Heart right ventricle (tissue), 16 donors: Measurements from ENCODE around the gene MYG1. TPM values are rescaled to one million over a fixed set of nuclear protein-coding genes. Genes with fewer than 3 reads are reported as not detected.

Source experiments
- ATAC-seq, 8 donors: fragments of 200-7000 bp; cut with Tn5 transposase; one replicate each; pipeline ENCODE4 v1.9.1; 2020; ENCODE audit warnings: mild to moderate bottlenecking in 8 of 8, moderate library complexity in 8 of 8, moderate number of reproducible peaks in 1 of 8
- DNase-seq, 2 donors: peaks; one replicate each; pipeline ENCODE4 v3.0.0-alpha.2; 2020
- H3K27ac ChIP-seq, 10 donors: fragments of 200-600 bp; sonication (generic) in 2 of 10; one replicate each; pipeline versions ENCODE4 v1.5.0 to v1.8.0; 2020 to 2022; ENCODE audit warnings: mild to moderate bottlenecking in 3 of 10
- H3K27me3 ChIP-seq, 7 donors: fragments of 200-600 bp; one replicate each; pipeline ENCODE4 v1.8.0; 2021 to 2022; ENCODE audit warnings: mild to moderate bottlenecking in 2 of 7
- H3K36me3 ChIP-seq, 9 donors: fragments of 200-600 bp; sonication (generic) in 1 of 9; one replicate each; pipeline versions ENCODE4 v1.5.0 to v1.8.0; 2020 to 2022; ENCODE audit warnings: mild to moderate bottlenecking in 2 of 9
- H3K4me1 ChIP-seq, 9 donors: fragments of 200-600 bp; sonication (generic) in 1 of 9; one replicate each; pipeline versions ENCODE4 v1.5.0 to v1.8.0; 2020 to 2022; ENCODE audit warnings: mild to moderate bottlenecking in 4 of 9
- H3K4me3 ChIP-seq, 10 donors: fragments of 200-600 bp; sonication (generic) in 2 of 10; one replicate each; pipeline versions ENCODE4 v1.5.0 to v1.8.0; 2020 to 2022; ENCODE audit warnings: mild to moderate bottlenecking in 7 of 10, moderate library complexity in 2 of 10
- H3K9me3 ChIP-seq, 11 donors: fragments of 200-600 bp in 10 of 11; sonication (generic) in 2 of 11; one replicate each; pipeline versions ENCODE4 v1.5.0 to v1.8.0; 2013 to 2022; ENCODE audit warnings: mild to moderate bottlenecking in 2 of 11, control low read depth in 1 of 11, moderate library complexity in 1 of 11
- WGBS, 2 donors: extraction: QIAGEN DNeasy Blood & Tissue Kit; methylation state at CpG; one replicate each; pipeline ENCODE4 v1.1.7; 2013; ENCODE audit warnings: inconsistent platforms in 1 of 2; 5-methylcytosine and 5-hydroxymethylcytosine counted together
- intact Hi-C, 10 donors: fragments of 100-400 bp; cut with DNase I; formaldehyde crosslinking; loops; one replicate each; pipeline versions ENCODE4 v1.11.1 to v1.14.2; 2022
- polyA plus RNA-seq, 2 donors: library from polyadenylated mRNA; stranded (reverse); fragments of 200-250 nt; gene quantifications; one replicate each; pipeline ENCODE4 v1.2.3, GENCODE V29; 2013
- total RNA-seq, 10 donors: library from RNA; stranded (reverse); fragmentation: NEBNext Ultra II Directional in 3 of 10; extraction: Animal tissue kit (Norgen Biotek cat#: 25700) in 3 of 10; gene quantifications; one replicate each; pipeline versions ENCODE4 v1.2.1 to v1.2.4, GENCODE V29; 2021 to 2023
- TF ChIP-seq, protein P1 (sequence below), 9 donors: fragments of 200-600 bp; sonication (generic) in 2 of 9; IDR thresholded peaks; one replicate each; pipeline versions ENCODE4 v1.5.0 to v1.8.0; 2021 to 2022; ENCODE audit warnings: antibody characterized with exemption in 9 of 9, mild to moderate bottlenecking in 5 of 9, moderate library complexity in 1 of 9
- donor health status: Arrhythmogenic right ventricular cardiomyopathy.
- donor health status: ischemic (EF 13 %, LVEDD 7.1; RV severe dilation, severe dysfunction).
- donor health status: healthy with polysubstance abuse.
- donor health status: DM: no; HTN: yes; CAD: no.
- donor health status: DM: no; HTN: no; CAD: no.
- donor health status: ischemic (EF 25% LVEDD 6.9; RV normal size, moderate dysfunction).
- donor health status: ischemic (EF 25% LVEDD 5.7; RV mildly dilated, moderate dysfunction).
- donor health status: healthy.
- donor health status: DM: yes; HTN: yes; CAD: no.
- donor health status: Ischemic cardiomyopathy.
- donor health status: ischemic (EF 35%, LVEDD 5.7; RV mildly dilated, moderate dysfunction).
- donor health status: nonischemic (EF 11% LVEDD 7.7; RV severe dilation, severe dysfunction).
- donor health status: DM: yes; HTN: yes; CAD: no.
- donor health status: PGD.
- donor health status: ischemic (EF 29% LVEDD 5.4; RV normal size, mild dysfunction).
- donor health status: nonischemic (EF 23%, LVEDD 6.1; RV moderate dilation, normal function).

MYG1 gene
- total and polyA plus RNA-seq, 12 donors: 26.8 to 115 (median 36.6) TPM

DNA sequence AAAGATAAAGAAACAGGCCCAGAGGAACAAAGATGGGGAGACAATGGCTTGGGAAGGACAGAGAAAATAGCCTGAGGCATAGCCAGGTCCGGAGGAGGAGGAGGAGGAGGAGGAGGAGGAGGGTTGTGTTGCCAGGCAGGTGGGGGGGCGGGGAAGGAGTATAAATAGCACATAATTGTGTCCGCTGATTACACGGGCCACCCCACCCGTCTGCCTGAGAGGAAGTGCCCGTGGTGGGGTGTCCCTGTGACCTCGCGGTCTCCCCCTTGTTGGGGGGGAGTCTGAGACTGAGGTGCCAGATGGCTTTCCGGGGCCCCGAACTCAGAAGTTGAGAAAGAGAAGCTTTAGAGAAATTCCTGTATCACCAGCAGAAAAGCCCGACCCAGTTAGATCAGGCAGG, 38.5 kb downstream of the MYG1 start:
- H3K27me3 ChIP-seq: peaks cover 0 to 52% (median 21%) of the 10 kb centered on the region in 7 donors
- H3K4me1 ChIP-seq: peaks cover 0 to 7% (median 4%) of the 10 kb centered on the region in 9 donors
- intact Hi-C loops: no loop called here
- no peak overlapping the region for H3K4me3 ChIP-seq
- H3K36me3 ChIP-seq: no peaks in the 10 kb centered on the region
- TF ChIP-seq, protein P1, sequence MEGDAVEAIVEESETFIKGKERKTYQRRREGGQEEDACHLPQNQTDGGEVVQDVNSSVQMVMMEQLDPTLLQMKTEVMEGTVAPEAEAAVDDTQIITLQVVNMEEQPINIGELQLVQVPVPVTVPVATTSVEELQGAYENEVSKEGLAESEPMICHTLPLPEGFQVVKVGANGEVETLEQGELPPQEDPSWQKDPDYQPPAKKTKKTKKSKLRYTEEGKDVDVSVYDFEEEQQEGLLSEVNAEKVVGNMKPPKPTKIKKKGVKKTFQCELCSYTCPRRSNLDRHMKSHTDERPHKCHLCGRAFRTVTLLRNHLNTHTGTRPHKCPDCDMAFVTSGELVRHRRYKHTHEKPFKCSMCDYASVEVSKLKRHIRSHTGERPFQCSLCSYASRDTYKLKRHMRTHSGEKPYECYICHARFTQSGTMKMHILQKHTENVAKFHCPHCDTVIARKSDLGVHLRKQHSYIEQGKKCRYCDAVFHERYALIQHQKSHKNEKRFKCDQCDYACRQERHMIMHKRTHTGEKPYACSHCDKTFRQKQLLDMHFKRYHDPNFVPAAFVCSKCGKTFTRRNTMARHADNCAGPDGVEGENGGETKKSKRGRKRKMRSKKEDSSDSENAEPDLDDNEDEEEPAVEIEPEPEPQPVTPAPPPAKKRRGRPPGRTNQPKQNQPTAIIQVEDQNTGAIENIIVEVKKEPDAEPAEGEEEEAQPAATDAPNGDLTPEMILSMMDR (IDR thresholded peaks at IDR 0.05): no peak
- DNase-seq: no peak
- H3K9me3 ChIP-seq: no peaks in the 10 kb centered on the region
- no peak overlapping the region for H3K27ac ChIP-seq
- ATAC-seq: peak in 1 of 8 donors; percentile 57
- WGBS, 2 donors: 17 to 22% methylated on average over 11 of the region's 11 CpGs

DNA sequence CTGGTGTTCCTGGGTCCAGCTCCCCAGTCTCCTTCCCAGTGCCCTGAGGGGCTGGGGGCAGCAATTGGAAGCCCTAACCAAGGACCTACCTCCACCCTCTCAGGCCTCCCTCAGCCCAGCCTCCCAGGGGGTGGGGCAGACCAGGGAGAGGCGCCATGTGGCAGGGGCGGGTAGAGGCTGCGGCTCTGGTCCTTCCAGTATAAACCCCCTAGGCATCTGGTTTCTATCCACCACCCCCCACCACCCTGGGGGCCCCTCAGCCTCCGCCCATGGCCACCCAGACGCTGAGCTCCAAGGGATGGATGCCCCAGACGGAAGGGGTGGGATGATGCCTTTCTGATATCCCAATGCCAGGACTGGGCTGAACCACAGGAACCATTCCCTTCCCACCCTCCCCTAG, 39.4 kb downstream of the MYG1 start:
- ATAC-seq (peak in 1 of 8 donors; percentile 20), DNase-seq (no peak)
- TF ChIP-seq, protein P1 (IDR thresholded peaks at IDR 0.05): no peak
- peaks cover 0 to 47% (median 21%) of the 10 kb centered on the region in 7 donors for H3K27me3 ChIP-seq
- no peaks in the 10 kb centered on the region for H3K9me3 ChIP-seq
- no peak overlapping the region for H3K4me3 ChIP-seq
- no peaks in the 10 kb centered on the region for H3K36me3 ChIP-seq
- peaks cover 0 to 7% (median 4%) of the 10 kb centered on the region in 9 donors for H3K4me1 ChIP-seq
- H3K27ac ChIP-seq: no peak overlapping the region
- intact Hi-C loops: no loop called here
- WGBS, 2 donors: 73 to 75% methylated on average over 6 of the region's 6 CpGs

DNA sequence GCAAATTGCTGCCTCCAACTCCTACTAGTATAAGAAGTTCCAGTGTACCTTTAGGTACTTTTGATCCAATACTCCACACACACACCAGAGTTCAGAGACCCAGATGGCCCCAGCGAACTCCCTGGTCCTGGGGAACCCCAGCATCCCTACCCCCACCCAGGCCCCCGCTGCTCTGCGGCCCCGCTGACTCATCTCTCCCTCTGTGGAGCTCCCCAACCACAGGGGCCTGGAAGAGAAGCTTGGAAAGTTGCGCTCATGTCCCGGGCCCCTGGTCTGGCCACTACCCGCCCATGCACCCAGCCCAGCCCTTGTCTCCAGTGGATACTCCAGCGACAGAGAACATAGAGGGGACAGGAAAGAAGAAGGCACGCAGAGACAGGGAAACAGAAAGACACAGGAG, 40.9 kb downstream of the MYG1 start:
- ATAC-seq: no peak
- no peaks in the 10 kb centered on the region for H3K9me3 ChIP-seq
- no peak overlapping the region for H3K27ac ChIP-seq
- TF ChIP-seq, protein P1 (IDR thresholded peaks at IDR 0.05): no peak
- no peak for DNase-seq
- H3K4me3 ChIP-seq: no peak overlapping the region
- H3K27me3 ChIP-seq: peaks cover 0 to 39% (median 18%) of the 10 kb centered on the region in 7 donors
- no peaks in the 10 kb centered on the region for H3K36me3 ChIP-seq
- peaks cover 2 to 16% (median 10%) of the 10 kb centered on the region in 9 donors for H3K4me1 ChIP-seq
- intact Hi-C loops: no loop called here
- 85 to 90% methylated on average over 9 of the region's 9 CpGs for WGBS, 2 donors

DNA sequence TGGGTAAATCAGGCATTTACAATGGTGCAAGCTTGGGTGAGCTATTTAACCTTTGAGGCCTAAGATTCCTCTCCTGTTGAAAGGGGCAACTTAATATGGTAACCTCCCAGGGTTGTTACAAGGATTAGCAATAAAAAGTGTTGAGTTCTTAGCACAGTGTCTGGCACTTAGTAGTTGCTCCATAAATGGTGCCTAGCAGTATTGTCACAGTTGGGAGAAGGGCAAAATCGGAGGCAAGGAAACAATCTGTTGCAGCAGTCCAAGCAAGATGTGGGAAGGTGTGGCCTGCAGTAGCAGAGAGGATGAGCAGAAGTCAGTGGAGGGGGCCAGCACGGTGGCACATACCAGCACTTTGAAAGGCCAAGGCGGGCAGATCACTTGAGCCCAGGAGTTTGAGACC, 44.0 kb downstream of the MYG1 start:
- H3K36me3 ChIP-seq: no peaks in the 10 kb centered on the region
- ATAC-seq (no peak), DNase-seq (no peak)
- TF ChIP-seq, protein P1 (IDR thresholded peaks at IDR 0.05): no peak
- peaks cover 5 to 23% (median 16%) of the 10 kb centered on the region in 9 donors for H3K4me1 ChIP-seq
- intact Hi-C loops: no loop called here
- peaks cover 0 to 10% (median 0%) of the 10 kb centered on the region in 7 donors for H3K27me3 ChIP-seq
- WGBS, 2 donors: 64 to 81% methylated on average over 3 of the region's 3 CpGs
- no peaks in the 10 kb centered on the region for H3K9me3 ChIP-seq
- H3K4me3 ChIP-seq: no peak overlapping the region
- no peak overlapping the region for H3K27ac ChIP-seq
